ENCODE measurements around the gene DXO. TPM values are rescaled to one million over a fixed set of nuclear protein-coding genes. Genes with fewer than 3 reads are reported as not detected.
A peak's percentile ranks its signal among the peaks of the same experiment; 100 is the strongest.

DXO gene
- total and polyA plus RNA-seq, 2 of the 13 experiments (the other 11 are each of a cell fraction or from before 2014, with no cell fraction given) = 18.6 to 26.2 TPM

- TF ChIP-seq ZNF790 (CRISPR knock-in tag; IDR thresholded peaks at IDR 0.05; ENCODE audit: borderline replicate concordance) (no peak), MATR3 (CRISPR knock-in tag; IDR thresholded peaks at IDR 0.05) (0 out of 2 replicates have a peak, but pooled peaks have one; percentile 88), HNF4A (CRISPR knock-in tag; IDR thresholded peaks at IDR 0.05) (no peak), MAFG (CRISPR knock-in tag; IDR thresholded peaks at IDR 0.05) (no peak), ZNF782 (CRISPR knock-in tag; IDR thresholded peaks at IDR 0.05; ENCODE audit: borderline replicate concordance) (no peak), ZNF549 (CRISPR knock-in tag; IDR thresholded peaks at IDR 0.05) (no peak), RARA (CRISPR knock-in tag; IDR thresholded peaks at IDR 0.05) (no peak), ZNF136 (CRISPR knock-in tag; IDR thresholded peaks at IDR 0.05; ENCODE audit: low read depth) (no peak), ZNF451 (CRISPR knock-in tag; IDR thresholded peaks at IDR 0.05) (no peak), GTF3A (CRISPR knock-in tag; conservative IDR thresholded peaks at IDR 0.05) (no peak)
- TF ChIP-seq, protein P1, sequence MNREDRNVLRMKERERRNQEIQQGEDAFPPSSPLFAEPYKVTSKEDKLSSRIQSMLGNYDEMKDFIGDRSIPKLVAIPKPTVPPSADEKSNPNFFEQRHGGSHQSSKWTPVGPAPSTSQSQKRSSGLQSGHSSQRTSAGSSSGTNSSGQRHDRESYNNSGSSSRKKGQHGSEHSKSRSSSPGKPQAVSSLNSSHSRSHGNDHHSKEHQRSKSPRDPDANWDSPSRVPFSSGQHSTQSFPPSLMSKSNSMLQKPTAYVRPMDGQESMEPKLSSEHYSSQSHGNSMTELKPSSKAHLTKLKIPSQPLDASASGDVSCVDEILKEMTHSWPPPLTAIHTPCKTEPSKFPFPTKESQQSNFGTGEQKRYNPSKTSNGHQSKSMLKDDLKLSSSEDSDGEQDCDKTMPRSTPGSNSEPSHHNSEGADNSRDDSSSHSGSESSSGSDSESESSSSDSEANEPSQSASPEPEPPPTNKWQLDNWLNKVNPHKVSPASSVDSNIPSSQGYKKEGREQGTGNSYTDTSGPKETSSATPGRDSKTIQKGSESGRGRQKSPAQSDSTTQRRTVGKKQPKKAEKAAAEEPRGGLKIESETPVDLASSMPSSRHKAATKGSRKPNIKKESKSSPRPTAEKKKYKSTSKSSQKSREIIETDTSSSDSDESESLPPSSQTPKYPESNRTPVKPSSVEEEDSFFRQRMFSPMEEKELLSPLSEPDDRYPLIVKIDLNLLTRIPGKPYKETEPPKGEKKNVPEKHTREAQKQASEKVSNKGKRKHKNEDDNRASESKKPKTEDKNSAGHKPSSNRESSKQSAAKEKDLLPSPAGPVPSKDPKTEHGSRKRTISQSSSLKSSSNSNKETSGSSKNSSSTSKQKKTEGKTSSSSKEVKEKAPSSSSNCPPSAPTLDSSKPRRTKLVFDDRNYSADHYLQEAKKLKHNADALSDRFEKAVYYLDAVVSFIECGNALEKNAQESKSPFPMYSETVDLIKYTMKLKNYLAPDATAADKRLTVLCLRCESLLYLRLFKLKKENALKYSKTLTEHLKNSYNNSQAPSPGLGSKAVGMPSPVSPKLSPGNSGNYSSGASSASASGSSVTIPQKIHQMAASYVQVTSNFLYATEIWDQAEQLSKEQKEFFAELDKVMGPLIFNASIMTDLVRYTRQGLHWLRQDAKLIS (CRISPR knock-in tag; IDR thresholded peaks at IDR 0.05) = no peak
- TF ChIP-seq, protein P2, sequence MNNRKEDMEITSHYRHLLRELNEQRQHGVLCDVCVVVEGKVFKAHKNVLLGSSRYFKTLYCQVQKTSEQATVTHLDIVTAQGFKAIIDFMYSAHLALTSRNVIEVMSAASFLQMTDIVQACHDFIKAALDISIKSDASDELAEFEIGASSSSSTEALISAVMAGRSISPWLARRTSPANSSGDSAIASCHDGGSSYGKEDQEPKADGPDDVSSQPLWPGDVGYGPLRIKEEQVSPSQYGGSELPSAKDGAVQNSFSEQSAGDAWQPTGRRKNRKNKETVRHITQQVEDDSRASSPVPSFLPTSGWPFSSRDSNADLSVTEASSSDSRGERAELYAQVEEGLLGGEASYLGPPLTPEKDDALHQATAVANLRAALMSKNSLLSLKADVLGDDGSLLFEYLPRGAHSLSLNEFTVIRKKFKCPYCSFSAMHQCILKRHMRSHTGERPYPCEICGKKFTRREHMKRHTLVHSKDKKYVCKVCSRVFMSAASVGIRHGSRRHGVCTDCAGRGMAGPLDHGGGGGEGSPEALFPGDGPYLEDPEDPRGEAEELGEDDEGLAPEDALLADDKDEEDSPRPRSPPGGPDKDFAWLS (CRISPR knock-in tag; IDR thresholded peaks at IDR 0.05; ENCODE audit: borderline replicate concordance) = 0 out of 2 replicates have a peak, but pooled peaks have one; percentile 5
Observed at GRCh38 chr6:31972709-31973350, 892 bp upstream of the DXO start (continued).

Data from HepG2 (cell line).